ENCODE measurements around the gene CPOX. TPM values are rescaled to one million over a fixed set of nuclear protein-coding genes. Genes with fewer than 3 reads are reported as not detected.

The CPOX gene
- total and polyA plus RNA-seq, 9 donors, result 10.8 to 16.0 (median 14.2) TPM

DNA sequence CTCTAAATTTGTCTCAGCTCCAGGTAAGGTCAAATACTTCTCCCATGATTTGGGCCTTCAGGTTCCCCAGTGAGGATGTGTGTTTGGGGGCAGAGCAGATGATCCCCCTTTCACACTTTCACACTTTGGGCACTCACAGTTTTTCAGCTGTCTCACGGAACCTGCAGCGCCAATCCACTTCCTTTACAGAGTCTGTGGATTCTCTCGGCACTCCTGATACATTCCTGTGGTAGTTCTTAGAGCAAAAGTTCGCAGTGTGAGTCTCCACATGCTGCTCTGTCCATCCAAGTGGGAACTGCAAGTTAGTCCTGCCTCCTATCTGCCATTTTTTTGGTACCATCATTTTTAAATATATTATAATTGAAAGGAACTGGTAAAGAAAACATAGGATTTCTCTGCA is 20.2 kb upstream of the CPOX start:
- H3K9me3 ChIP-seq (replicated peaks; ENCODE audit: control insufficient read depth, low read depth, low read length), result no peaks in the 10 kb centered on the region
- no peak overlapping the region for H3K4me3 ChIP-seq (ENCODE audit: low read length)
- H3K4me1 ChIP-seq (ENCODE audit: control insufficient read depth, insufficient read depth, low read length), result no peaks in the 10 kb centered on the region
- H3K27me3 ChIP-seq (ENCODE audit: control insufficient read depth, insufficient read depth, low read length), result no peaks in the 10 kb centered on the region
- H3K36me3 ChIP-seq (ENCODE audit: control insufficient read depth, insufficient read depth, low read length), result no peaks in the 10 kb centered on the region
- no peak for DNase-seq
- H3K27ac ChIP-seq (ENCODE audit: low read length), result no peak overlapping the region
- 60% methylated on average over 1 of the region's 4 CpGs for WGBS (ENCODE audit: insufficient coverage)

DNA sequence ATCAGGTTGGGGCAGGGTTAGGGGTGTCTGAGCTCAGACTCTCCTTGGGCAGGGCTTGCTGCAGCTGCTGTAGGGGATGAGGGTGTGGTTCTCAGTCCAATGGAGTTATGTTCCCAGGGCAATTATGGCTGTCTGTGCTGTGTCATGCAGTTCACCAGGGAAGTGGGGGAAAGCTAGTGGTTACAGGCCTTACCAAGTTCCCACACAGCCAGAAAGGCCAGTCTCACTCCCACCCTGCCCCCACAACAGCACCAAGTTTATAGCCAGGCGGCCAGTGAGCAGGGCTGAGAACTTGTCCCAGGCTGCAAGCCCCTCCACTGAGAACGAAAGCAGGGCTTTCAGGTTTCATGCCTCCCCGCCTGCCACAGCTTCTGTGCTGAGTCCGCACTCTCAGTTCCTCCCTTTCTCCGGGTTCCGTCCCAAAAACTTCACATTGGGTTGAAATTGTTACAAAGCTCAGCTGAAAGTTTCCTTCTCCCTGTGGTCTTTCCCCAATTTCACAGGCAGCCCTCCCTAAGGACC is 19.6 kb upstream of the CPOX start:
- no peak overlapping the region for H3K27ac ChIP-seq (ENCODE audit: low read length)
- 88% methylated on average over 6 of the region's 6 CpGs for WGBS (ENCODE audit: insufficient coverage)
- H3K27me3 ChIP-seq (ENCODE audit: control insufficient read depth, insufficient read depth, low read length), result no peaks in the 10 kb centered on the region
- H3K9me3 ChIP-seq (replicated peaks; ENCODE audit: control insufficient read depth, low read depth, low read length), result no peaks in the 10 kb centered on the region
- no peaks in the 10 kb centered on the region for H3K4me1 ChIP-seq (ENCODE audit: control insufficient read depth, insufficient read depth, low read length)
- no peaks in the 10 kb centered on the region for H3K36me3 ChIP-seq (ENCODE audit: control insufficient read depth, insufficient read depth, low read length)
- peak; percentile 59 for DNase-seq
- no peak overlapping the region for H3K4me3 ChIP-seq (ENCODE audit: low read length)

DNA sequence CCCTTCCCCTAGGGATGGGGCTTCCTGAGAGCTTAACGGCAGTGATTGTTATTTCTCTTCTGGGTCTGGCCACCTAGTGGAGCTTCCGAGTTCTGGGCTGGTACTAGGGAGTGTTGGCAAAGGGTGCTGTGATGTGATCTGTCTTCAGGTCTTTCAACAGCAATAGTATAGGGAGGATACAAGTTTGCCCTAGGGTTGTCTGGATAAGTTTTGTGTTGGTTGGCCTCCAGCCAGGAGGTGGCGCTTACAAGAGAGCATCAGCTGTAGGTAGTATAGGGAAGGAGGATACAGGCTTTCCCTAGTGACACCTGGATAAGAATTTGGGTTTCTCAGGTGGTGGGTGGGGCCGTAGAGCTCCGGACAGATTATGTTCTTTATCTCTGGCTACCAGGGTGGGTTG is 19.2 kb upstream of the CPOX start:
- no peaks in the 10 kb centered on the region for H3K4me1 ChIP-seq (ENCODE audit: control insufficient read depth, insufficient read depth, low read length)
- WGBS (ENCODE audit: insufficient coverage), result 77% methylated on average over 5 of the region's 5 CpGs
- no peak overlapping the region for H3K4me3 ChIP-seq (ENCODE audit: low read length)
- no peaks in the 10 kb centered on the region for H3K36me3 ChIP-seq (ENCODE audit: control insufficient read depth, insufficient read depth, low read length)
- H3K9me3 ChIP-seq (replicated peaks; ENCODE audit: control insufficient read depth, low read depth, low read length), result no peaks in the 10 kb centered on the region
- DNase-seq, result no peak
- H3K27ac ChIP-seq (ENCODE audit: low read length), result no peak overlapping the region
- H3K27me3 ChIP-seq (ENCODE audit: control insufficient read depth, insufficient read depth, low read length), result no peaks in the 10 kb centered on the region

DNA sequence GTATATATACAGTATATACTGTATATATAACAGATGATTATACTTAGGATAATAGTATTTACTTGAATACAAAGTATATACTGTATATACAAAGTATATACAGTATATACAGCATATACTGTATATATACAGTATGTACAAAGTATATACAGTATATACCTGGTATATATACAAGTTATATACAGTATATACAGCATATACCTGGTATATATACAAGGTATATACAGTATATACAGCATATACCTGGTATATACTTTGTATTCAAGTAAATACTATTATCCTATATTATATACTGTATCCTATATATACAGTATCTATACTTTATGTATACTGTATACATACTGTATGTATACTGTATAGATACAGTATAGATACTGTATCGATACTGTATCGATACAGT is 14.6 kb upstream of the CPOX start:
- Histone ChIP-seq H3K36me3 (ENCODE audit: control insufficient read depth, insufficient read depth, low read length) (no peaks in the 10 kb centered on the region), H3K27ac (ENCODE audit: low read length) (no peak overlapping the region), H3K9me3 (replicated peaks; ENCODE audit: control insufficient read depth, low read depth, low read length) (no peaks in the 10 kb centered on the region), H3K27me3 (ENCODE audit: control insufficient read depth, insufficient read depth, low read length) (no peaks in the 10 kb centered on the region), H3K4me3 (ENCODE audit: low read length) (no peak overlapping the region), H3K4me1 (ENCODE audit: control insufficient read depth, insufficient read depth, low read length) (no peaks in the 10 kb centered on the region)
- DNase-seq, result no peak
- no CpG with 5 or more reads among the region's 2 CpGs for WGBS (ENCODE audit: insufficient coverage)

DNA sequence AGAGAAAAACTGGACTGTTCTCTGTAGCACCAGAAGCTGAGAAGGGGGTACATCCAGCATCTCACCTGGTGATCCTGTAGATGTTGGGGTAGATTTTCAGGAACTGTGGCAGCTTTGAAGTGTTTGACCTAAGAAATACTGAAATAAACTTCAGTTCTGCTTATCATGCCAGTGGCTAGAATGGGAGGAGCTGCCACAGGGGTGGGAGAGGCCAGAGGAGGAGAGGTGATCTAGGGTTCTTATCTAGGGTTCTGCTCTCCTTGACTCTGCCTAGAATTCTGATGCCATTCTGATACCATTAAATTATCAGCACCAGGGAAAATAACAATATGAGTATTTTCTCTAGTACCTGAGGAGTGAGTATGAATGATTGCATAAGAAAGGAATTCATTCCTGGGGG is 10.2 kb upstream of the CPOX start:
- Histone ChIP-seq H3K4me1 (ENCODE audit: control insufficient read depth, insufficient read depth, low read length) (no peaks in the 10 kb centered on the region), H3K36me3 (ENCODE audit: control insufficient read depth, insufficient read depth, low read length) (no peaks in the 10 kb centered on the region), H3K9me3 (replicated peaks; ENCODE audit: control insufficient read depth, low read depth, low read length) (no peaks in the 10 kb centered on the region), H3K4me3 (ENCODE audit: low read length) (no peak overlapping the region), H3K27ac (ENCODE audit: low read length) (no peak overlapping the region), H3K27me3 (ENCODE audit: control insufficient read depth, insufficient read depth, low read length) (no peaks in the 10 kb centered on the region)
- DNase-seq, result no peak

DNA sequence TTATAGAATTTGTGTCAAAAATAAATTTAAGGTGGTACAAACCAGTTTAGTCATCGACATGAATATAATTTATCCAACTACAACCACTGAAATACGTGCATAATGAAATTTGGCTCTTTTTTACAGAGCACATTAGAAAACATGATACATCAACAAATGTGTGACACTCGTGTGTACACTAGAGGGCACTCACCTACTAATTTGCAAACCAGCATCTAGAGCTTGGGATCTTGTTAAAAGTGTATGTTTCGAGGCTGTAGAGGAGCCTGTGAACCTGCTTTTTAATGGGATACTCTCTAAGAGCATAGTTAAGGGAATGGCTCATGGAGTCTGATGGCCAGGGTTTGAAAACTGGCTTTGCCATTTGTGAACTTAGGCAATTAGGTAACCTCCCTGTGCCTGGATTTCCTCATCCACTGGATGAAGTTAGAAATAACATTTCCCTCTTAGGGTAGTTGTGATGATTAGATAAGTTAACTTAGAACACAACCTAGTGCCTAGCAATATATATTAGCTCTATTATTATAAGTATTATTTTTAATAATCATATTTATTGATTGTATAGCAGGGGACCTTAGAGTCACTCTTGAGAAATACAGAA is 8.8 kb upstream of the CPOX start:
- no peaks in the 10 kb centered on the region for H3K27me3 ChIP-seq (ENCODE audit: control insufficient read depth, insufficient read depth, low read length)
- H3K9me3 ChIP-seq (replicated peaks; ENCODE audit: control insufficient read depth, low read depth, low read length), result no peaks in the 10 kb centered on the region
- DNase-seq, result peak; percentile 75
- no peak overlapping the region for H3K4me3 ChIP-seq (ENCODE audit: low read length)
- 0% methylated on average over 1 of the region's 4 CpGs for WGBS (ENCODE audit: insufficient coverage)
- no peaks in the 10 kb centered on the region for H3K4me1 ChIP-seq (ENCODE audit: control insufficient read depth, insufficient read depth, low read length)
- no peaks in the 10 kb centered on the region for H3K36me3 ChIP-seq (ENCODE audit: control insufficient read depth, insufficient read depth, low read length)
- H3K27ac ChIP-seq (ENCODE audit: low read length), result no peak overlapping the region

DNA sequence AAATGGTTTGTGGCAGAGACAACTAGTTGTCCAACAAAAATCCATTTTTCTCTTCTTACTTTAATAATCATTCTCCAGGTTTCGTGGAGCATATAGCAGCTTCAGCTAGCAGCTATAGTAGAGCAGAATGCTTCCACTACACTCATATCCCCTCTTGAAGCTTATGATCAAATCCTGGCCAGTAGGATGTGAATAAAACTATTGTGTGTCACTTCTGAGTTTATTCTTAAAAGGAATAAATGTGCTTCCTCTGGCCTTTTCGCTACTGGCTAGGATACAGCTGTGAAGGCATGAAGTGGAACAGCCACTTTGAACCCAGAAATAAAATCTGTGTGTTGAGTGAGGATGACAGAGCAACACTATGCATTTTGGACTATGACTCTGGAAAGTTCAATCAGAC is 7.8 kb upstream of the CPOX start:
- 75% methylated on average over 1 of the region's 2 CpGs for WGBS (ENCODE audit: insufficient coverage)
- Histone ChIP-seq H3K4me1 (ENCODE audit: control insufficient read depth, insufficient read depth, low read length) (no peaks in the 10 kb centered on the region), H3K4me3 (ENCODE audit: low read length) (no peak overlapping the region), H3K9me3 (replicated peaks; ENCODE audit: control insufficient read depth, low read depth, low read length) (no peaks in the 10 kb centered on the region), H3K27ac (ENCODE audit: low read length) (no peak overlapping the region), H3K36me3 (ENCODE audit: control insufficient read depth, insufficient read depth, low read length) (no peaks in the 10 kb centered on the region), H3K27me3 (ENCODE audit: control insufficient read depth, insufficient read depth, low read length) (no peaks in the 10 kb centered on the region)
- DNase-seq, result no peak

DNA sequence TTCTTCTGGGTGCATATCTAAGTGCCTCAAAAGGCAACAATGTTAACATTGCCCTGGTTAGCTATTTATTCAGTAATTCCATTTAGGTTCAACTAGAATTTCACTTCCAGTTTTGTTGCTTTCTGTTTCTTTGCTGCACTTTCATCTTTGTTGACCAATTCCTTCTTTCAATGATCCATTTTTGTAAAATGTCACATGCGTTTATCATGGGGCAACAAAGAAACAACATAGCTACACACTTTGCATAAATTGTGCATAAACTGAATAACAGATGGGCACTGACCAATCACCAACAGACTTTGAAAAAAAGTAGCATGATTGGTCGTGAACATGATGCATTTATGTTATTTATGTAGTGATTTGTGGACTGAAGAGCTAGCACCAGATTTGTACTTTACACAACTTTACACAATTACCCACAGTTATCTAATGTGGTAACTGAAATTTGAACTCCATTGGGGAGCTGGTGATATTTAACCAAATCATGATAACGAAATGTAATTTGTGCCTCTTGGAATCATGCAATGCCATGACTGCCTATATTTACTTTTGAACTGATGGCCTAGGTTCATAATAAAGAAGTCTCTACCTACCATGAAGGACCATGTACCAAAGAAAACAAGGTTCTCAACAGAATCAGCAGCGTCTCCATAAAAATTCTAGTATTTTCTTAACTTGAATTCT is 7.1 kb upstream of the CPOX start:
- no peak for DNase-seq
- H3K4me3 ChIP-seq (ENCODE audit: low read length), result no peak overlapping the region
- no peaks in the 10 kb centered on the region for H3K4me1 ChIP-seq (ENCODE audit: control insufficient read depth, insufficient read depth, low read length)
- H3K27me3 ChIP-seq (ENCODE audit: control insufficient read depth, insufficient read depth, low read length), result no peaks in the 10 kb centered on the region
- no peaks in the 10 kb centered on the region for H3K36me3 ChIP-seq (ENCODE audit: control insufficient read depth, insufficient read depth, low read length)
- H3K27ac ChIP-seq (ENCODE audit: low read length), result no peak overlapping the region
- no peaks in the 10 kb centered on the region for H3K9me3 ChIP-seq (replicated peaks; ENCODE audit: control insufficient read depth, low read depth, low read length)
- WGBS (ENCODE audit: insufficient coverage), result no CpG with 5 or more reads among the region's 4 CpGs

DNA sequence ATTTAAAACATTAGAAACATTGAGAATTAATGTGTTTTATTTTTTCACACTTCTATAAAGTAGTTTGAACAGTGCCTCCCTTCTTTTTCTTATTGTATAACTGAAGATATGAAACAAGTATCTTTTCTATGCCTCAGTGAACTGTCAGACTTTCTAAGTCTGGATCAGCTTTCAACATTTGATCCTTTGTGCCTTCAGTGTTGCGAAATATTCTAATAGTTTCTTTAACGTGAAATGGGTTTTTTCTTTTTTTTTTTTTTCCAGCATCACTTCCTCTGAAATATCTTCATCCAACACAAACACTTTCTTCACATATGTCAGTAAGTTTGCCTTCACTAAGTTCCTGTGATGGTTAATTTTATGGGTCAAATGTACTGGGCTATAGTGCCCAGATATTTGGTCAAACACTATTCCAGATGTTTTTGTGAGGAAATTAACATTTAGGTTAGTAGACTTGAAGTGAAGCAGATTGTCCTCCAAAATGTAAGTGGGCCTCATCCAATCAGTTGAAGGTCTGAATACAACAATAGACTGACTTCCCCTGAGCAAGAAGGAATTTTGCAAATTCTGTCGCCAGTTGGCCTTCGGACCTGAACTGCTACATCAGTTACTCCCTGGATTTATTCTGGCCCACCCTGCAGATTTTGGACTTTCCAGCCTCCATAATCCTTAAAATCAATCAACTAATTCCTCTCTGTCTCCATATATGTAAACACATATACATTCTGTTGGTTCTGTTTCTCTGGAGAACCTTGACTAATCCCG is 6.4 kb upstream of the CPOX start:
- no peak overlapping the region for H3K27ac ChIP-seq (ENCODE audit: low read length)
- DNase-seq, result no peak
- no peaks in the 10 kb centered on the region for H3K36me3 ChIP-seq (ENCODE audit: control insufficient read depth, insufficient read depth, low read length)
- no peaks in the 10 kb centered on the region for H3K9me3 ChIP-seq (replicated peaks; ENCODE audit: control insufficient read depth, low read depth, low read length)
- H3K27me3 ChIP-seq (ENCODE audit: control insufficient read depth, insufficient read depth, low read length), result no peaks in the 10 kb centered on the region
- WGBS (ENCODE audit: insufficient coverage), result 76% methylated on average over 3 of the region's 5 CpGs
- no peaks in the 10 kb centered on the region for H3K4me1 ChIP-seq (ENCODE audit: control insufficient read depth, insufficient read depth, low read length)
- H3K4me3 ChIP-seq (ENCODE audit: low read length), result no peak overlapping the region

DNA sequence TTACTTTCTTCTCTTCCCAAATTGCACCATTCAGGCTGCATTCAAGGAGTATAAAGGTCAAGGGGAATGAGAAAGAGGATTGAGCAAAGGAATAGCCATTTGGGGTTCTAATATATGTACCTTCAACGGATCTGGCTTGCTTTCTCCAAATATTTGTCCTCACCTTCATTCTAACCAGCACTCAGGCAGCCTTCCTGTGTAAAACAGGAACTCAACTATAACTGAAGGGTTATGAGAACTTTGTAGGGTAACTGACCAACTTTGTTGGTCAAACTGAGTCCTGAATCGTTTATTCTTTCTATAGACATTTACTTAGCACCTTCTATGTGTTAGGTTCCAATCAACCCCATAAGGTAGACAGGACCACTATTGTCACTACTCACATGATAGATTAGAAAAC is 5.1 kb upstream of the CPOX start:
- no peaks in the 10 kb centered on the region for H3K36me3 ChIP-seq (ENCODE audit: control insufficient read depth, insufficient read depth, low read length)
- WGBS (ENCODE audit: insufficient coverage), result no CpG with 5 or more reads among the region's 2 CpGs
- no peak overlapping the region for H3K4me3 ChIP-seq (ENCODE audit: low read length)

More for the DNA sequence above, 5.1 kb upstream of the CPOX start:
- H3K27me3 ChIP-seq (ENCODE audit: control insufficient read depth, insufficient read depth, low read length), result no peaks in the 10 kb centered on the region
- peaks cover 3% of the 10 kb centered on the region for H3K4me1 ChIP-seq (ENCODE audit: control insufficient read depth, insufficient read depth, low read length)
- no peaks in the 10 kb centered on the region for H3K9me3 ChIP-seq (replicated peaks; ENCODE audit: control insufficient read depth, low read depth, low read length)
- no peak overlapping the region for H3K27ac ChIP-seq (ENCODE audit: low read length)
- DNase-seq, result no peak
